ENCODE results near the gene CD48. TPM values are rescaled to one million over a fixed set of nuclear protein-coding genes. Genes with fewer than 3 reads are reported as not detected.

Gene CD48
- polyA plus RNA-seq, 4 donors = 5.6 to 28.6 (median 10.7) TPM

- H3K27me3 ChIP-seq (ENCODE audit: control insufficient read depth in 3 of 3, insufficient read depth in 3 of 3, low read length in 3 of 3) = no peaks in the 10 kb centered on the region
- no peaks in the 10 kb centered on the region for H3K9me3 ChIP-seq (ENCODE audit: control insufficient read depth in 2 of 2, insufficient read depth in 1 of 2, low read depth in 1 of 2, low read length in 1 of 2)
- H3K27ac ChIP-seq (ENCODE audit: low read depth in 1 of 3, low read length in 2 of 3) = peak overlapping the region in 2 of 3 donors; percentile 51 to 52
- FAIRE-seq (no peak), DNase-seq (peak in 1 of 2 donors; percentile 48)
- WGBS, 3 donors = 41 to 48% (median 46%) methylated on average over 4 of the region's 4 CpGs
- peaks cover 0 to 5% (median 2%) of the 10 kb centered on the region in 3 donors for H3K4me1 ChIP-seq (ENCODE audit: control insufficient read depth in 3 of 3, insufficient read depth in 2 of 3, low read depth in 1 of 3, low read length in 2 of 3)
- H3K4me3 ChIP-seq (ENCODE audit: low read depth in 1 of 3, low read length in 3 of 3) = no peak overlapping the region
- H3K36me3 ChIP-seq (ENCODE audit: control insufficient read depth in 3 of 3, insufficient read depth in 2 of 3, low read depth in 1 of 3, low read length in 3 of 3) = peaks cover 0 to 1% (median 0%) of the 10 kb centered on the region in 3 donors
These were observed 28.4 kb downstream of the CD48 start for GRCh38 chr1:160682983-160683865.

- Histone ChIP-seq H3K4me1 (ENCODE audit: control insufficient read depth in 3 of 3, insufficient read depth in 2 of 3, low read depth in 1 of 3, low read length in 2 of 3) (peaks cover 0 to 5% (median 2%) of the 10 kb centered on the region in 3 donors), H3K9me3 (ENCODE audit: control insufficient read depth in 2 of 2, insufficient read depth in 1 of 2, low read depth in 1 of 2, low read length in 1 of 2) (no peaks in the 10 kb centered on the region), H3K36me3 (ENCODE audit: control insufficient read depth in 3 of 3, insufficient read depth in 2 of 3, low read depth in 1 of 3, low read length in 3 of 3) (peaks cover 0 to 1% (median 0%) of the 10 kb centered on the region in 3 donors), H3K27ac (ENCODE audit: low read depth in 1 of 3, low read length in 2 of 3) (no peak overlapping the region), H3K27me3 (ENCODE audit: control insufficient read depth in 3 of 3, insufficient read depth in 3 of 3, low read length in 3 of 3) (no peaks in the 10 kb centered on the region), H3K4me3 (ENCODE audit: low read depth in 1 of 3, low read length in 3 of 3) (no peak overlapping the region)
- WGBS, 3 donors = 23 to 80% (median 62%) methylated on average over 3 of the region's 3 CpGs
- no peak for FAIRE-seq
- DNase-seq = no peak
These were observed 29.8 kb downstream of the CD48 start for GRCh38 chr1:160681891-160682140.

DNA sequence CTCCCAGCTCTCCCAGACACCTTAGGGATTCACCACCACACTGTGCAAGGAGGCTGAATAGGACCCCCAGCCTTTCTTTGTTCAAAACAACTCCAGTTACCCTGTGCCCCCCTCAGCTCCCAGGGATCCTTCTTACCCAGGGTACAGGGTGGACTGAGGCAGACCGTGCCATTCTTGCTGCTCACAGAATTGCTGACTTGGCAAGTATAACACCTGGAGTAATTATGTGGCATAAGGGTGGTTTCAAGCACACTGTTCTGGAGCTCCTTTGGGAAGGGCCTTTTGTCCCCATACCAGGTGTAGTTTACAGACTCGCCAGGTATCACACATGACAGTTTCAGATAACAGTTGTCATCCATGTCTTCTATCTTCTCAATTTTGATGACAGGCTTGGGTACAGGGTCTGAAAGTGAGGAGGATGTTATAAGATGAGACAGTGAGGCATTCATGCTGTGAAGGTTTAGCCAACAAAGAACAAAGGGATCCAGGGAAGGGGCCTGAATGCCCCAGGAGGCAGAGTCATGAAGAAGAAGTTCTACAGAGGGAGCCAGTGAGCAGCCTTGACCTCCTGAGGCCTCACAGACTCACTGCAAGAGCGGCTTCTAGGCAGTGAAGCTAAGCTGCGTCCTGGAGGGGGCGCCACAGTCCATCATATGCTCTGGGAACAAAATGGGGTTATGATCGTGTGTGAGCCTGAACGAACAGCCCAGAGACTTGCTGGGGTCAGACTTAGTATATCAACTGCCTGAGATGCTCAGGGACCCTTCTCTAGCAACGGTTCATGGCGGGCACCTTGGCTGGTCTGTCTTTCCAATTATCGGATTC, 30.3 kb downstream of the CD48 start:
- peak; percentile 69 to 89 for DNase-seq
- H3K9me3 ChIP-seq (ENCODE audit: control insufficient read depth in 2 of 2, insufficient read depth in 1 of 2, low read depth in 1 of 2, low read length in 1 of 2) = no peaks in the 10 kb centered on the region
- peaks cover 0 to 5% (median 2%) of the 10 kb centered on the region in 3 donors for H3K4me1 ChIP-seq (ENCODE audit: control insufficient read depth in 3 of 3, insufficient read depth in 2 of 3, low read depth in 1 of 3, low read length in 2 of 3)
- H3K27ac ChIP-seq (ENCODE audit: low read depth in 1 of 3, low read length in 2 of 3) = peak overlapping the region in 1 of 3 donors; percentile 19
- FAIRE-seq = no peak
- no peaks in the 10 kb centered on the region for H3K27me3 ChIP-seq (ENCODE audit: control insufficient read depth in 3 of 3, insufficient read depth in 3 of 3, low read length in 3 of 3)
- WGBS, 3 donors = 30 to 45% (median 45%) methylated on average over 10 of the region's 10 CpGs
- H3K36me3 ChIP-seq (ENCODE audit: control insufficient read depth in 3 of 3, insufficient read depth in 2 of 3, low read depth in 1 of 3, low read length in 3 of 3) = peaks cover 0 to 1% (median 0%) of the 10 kb centered on the region in 3 donors
- no peak overlapping the region for H3K4me3 ChIP-seq (ENCODE audit: low read depth in 1 of 3, low read length in 3 of 3)

- H3K4me1 ChIP-seq (ENCODE audit: control insufficient read depth in 3 of 3, insufficient read depth in 2 of 3, low read depth in 1 of 3, low read length in 2 of 3) = peaks cover 0 to 5% (median 2%) of the 10 kb centered on the region in 3 donors
- H3K9me3 ChIP-seq (ENCODE audit: control insufficient read depth in 2 of 2, insufficient read depth in 1 of 2, low read depth in 1 of 2, low read length in 1 of 2) = no peaks in the 10 kb centered on the region
- peaks cover 0 to 1% (median 0%) of the 10 kb centered on the region in 3 donors for H3K36me3 ChIP-seq (ENCODE audit: control insufficient read depth in 3 of 3, insufficient read depth in 2 of 3, low read depth in 1 of 3, low read length in 3 of 3)
- no peak overlapping the region for H3K27ac ChIP-seq (ENCODE audit: low read depth in 1 of 3, low read length in 2 of 3)
- WGBS, 3 donors = 91 to 95% (median 94%) methylated on average over 8 of the region's 8 CpGs
- H3K27me3 ChIP-seq (ENCODE audit: control insufficient read depth in 3 of 3, insufficient read depth in 3 of 3, low read length in 3 of 3) = no peaks in the 10 kb centered on the region
- no peak overlapping the region for H3K4me3 ChIP-seq (ENCODE audit: low read depth in 1 of 3, low read length in 3 of 3)
- FAIRE-seq (no peak), DNase-seq (no peak)
These were observed 31.2 kb downstream of the CD48 start for GRCh38 chr1:160680399-160680798.

- H3K36me3 ChIP-seq (ENCODE audit: control insufficient read depth in 3 of 3, insufficient read depth in 2 of 3, low read depth in 1 of 3, low read length in 3 of 3) = peaks cover 0 to 1% (median 0%) of the 10 kb centered on the region in 3 donors
- no peaks in the 10 kb centered on the region for H3K9me3 ChIP-seq (ENCODE audit: control insufficient read depth in 2 of 2, insufficient read depth in 1 of 2, low read depth in 1 of 2, low read length in 1 of 2)
- FAIRE-seq = no peak
- no peak overlapping the region for H3K4me3 ChIP-seq (ENCODE audit: low read depth in 1 of 3, low read length in 3 of 3)
- peaks cover 0 to 5% (median 2%) of the 10 kb centered on the region in 3 donors for H3K4me1 ChIP-seq (ENCODE audit: control insufficient read depth in 3 of 3, insufficient read depth in 2 of 3, low read depth in 1 of 3, low read length in 2 of 3)
- WGBS, 3 donors = 71 to 78% (median 76%) methylated on average over 3 of the region's 3 CpGs
- no peaks in the 10 kb centered on the region for H3K27me3 ChIP-seq (ENCODE audit: control insufficient read depth in 3 of 3, insufficient read depth in 3 of 3, low read length in 3 of 3)
- H3K27ac ChIP-seq (ENCODE audit: low read depth in 1 of 3, low read length in 2 of 3) = no peak overlapping the region
- no peak for DNase-seq
These were observed 31.7 kb downstream of the CD48 start for GRCh38 chr1:160679893-160680292.

DNA sequence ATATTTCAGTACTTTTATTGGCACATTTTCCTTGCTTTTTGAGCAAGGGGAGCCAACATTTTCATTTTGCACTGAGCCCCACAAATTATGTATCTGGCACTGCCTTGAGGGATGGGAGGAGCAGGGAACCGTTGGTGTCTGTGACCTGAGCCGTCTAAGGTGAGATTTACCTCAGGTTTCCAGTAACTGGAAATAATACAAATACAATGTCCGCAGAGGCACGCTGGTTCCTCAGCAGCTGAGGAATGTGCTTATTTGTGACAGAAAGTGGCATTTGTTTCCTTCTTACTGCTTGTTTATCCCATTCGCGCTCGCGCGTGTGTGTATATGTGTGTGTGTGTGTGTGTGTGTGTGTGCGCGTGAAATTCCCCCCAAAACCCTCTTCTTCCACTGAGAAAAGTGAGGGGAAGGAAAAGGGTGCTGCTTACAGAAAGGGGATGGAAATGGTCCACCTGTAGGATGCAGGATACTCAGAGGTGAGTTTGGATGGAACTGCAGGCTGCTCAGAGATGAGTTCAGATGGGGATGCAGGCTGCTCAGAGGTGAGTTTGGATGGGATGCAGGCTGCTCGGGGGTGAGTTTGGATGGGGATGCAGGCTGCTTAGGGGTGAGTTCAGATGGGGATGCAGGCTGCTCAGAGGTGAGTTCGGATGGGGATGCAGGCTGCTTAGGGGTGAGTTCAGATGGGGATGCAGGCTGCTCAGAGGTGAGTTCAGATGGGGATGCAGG, 34.6 kb downstream of the CD48 start:
- no peak for FAIRE-seq
- Histone ChIP-seq H3K36me3 (ENCODE audit: control insufficient read depth in 3 of 3, insufficient read depth in 2 of 3, low read depth in 1 of 3, low read length in 3 of 3) (peaks cover 0 to 1% (median 0%) of the 10 kb centered on the region in 3 donors), H3K27me3 (ENCODE audit: control insufficient read depth in 3 of 3, insufficient read depth in 3 of 3, low read length in 3 of 3) (no peaks in the 10 kb centered on the region), H3K27ac (ENCODE audit: low read depth in 1 of 3, low read length in 2 of 3) (no peak overlapping the region), H3K4me3 (ENCODE audit: low read depth in 1 of 3, low read length in 3 of 3) (no peak overlapping the region), H3K4me1 (ENCODE audit: control insufficient read depth in 3 of 3, insufficient read depth in 2 of 3, low read depth in 1 of 3, low read length in 2 of 3) (peaks cover 0 to 2% (median 0%) of the 10 kb centered on the region in 3 donors), H3K9me3 (ENCODE audit: control insufficient read depth in 2 of 2, insufficient read depth in 1 of 2, low read depth in 1 of 2, low read length in 1 of 2) (no peaks in the 10 kb centered on the region)
- WGBS, 3 donors = 74 to 81% (median 77%) methylated on average over 13 of the region's 13 CpGs
- no peak for DNase-seq

GRCh38 chr1:160675641-160676410, 35.8 kb downstream of the CD48 start:
- Histone ChIP-seq H3K4me3 (ENCODE audit: low read depth in 1 of 3, low read length in 3 of 3) (no peak overlapping the region), H3K27me3 (ENCODE audit: control insufficient read depth in 3 of 3, insufficient read depth in 3 of 3, low read length in 3 of 3) (no peaks in the 10 kb centered on the region), H3K36me3 (ENCODE audit: control insufficient read depth in 3 of 3, insufficient read depth in 2 of 3, low read depth in 1 of 3, low read length in 3 of 3) (no peaks in the 10 kb centered on the region), H3K27ac (ENCODE audit: low read depth in 1 of 3, low read length in 2 of 3) (peak overlapping the region in 1 of 3 donors; percentile 53), H3K9me3 (ENCODE audit: control insufficient read depth in 2 of 2, insufficient read depth in 1 of 2, low read depth in 1 of 2, low read length in 1 of 2) (no peaks in the 10 kb centered on the region), H3K4me1 (ENCODE audit: control insufficient read depth in 3 of 3, insufficient read depth in 2 of 3, low read depth in 1 of 3, low read length in 2 of 3) (peaks cover 0 to 3% (median 2%) of the 10 kb centered on the region in 3 donors)
- 34 to 49% (median 40%) methylated on average over 6 of the region's 6 CpGs for WGBS, 3 donors
- no peak for FAIRE-seq
- peak; percentile 70 to 81 for DNase-seq

All from small intestine (tissue), 7 donors.